Neuronal stem cell (in vitro differentiated cells): ENCODE results near the gene FBXO34. TPM values are rescaled to one million over a fixed set of nuclear protein-coding genes. Genes with fewer than 3 reads are reported as not detected.

Experiments
- small RNA-seq: library from polyadenylated mRNA; stranded (forward); fragments of <200 nt; extraction: miRNeasy Mini kit (QIAGEN cat#:217004); gene quantifications from one replicate; pipeline ENCODE3, GENCODE V24; 2013; ENCODE audit not compliant: insufficient read depth

FBXO34 gene

Small RNA genes lying within 50 kb of the gene (small RNA-seq; reads per million reads assigned to genes)
- gene AL356801.1: not detected
